IPS-18a (cell line): Measurements from ENCODE around the gene MARCHF10.

ENCODE experiments used
- H3K27ac ChIP-seq: one replicate; pipeline ENCODE4 v1.5.1; 2013; ENCODE audit warnings: low read length
- H3K27me3 ChIP-seq: one replicate; pipeline ENCODE4 v1.6.1; 2013; ENCODE audit warnings: mild to moderate bottlenecking, low read length; ENCODE audit not compliant: control insufficient read depth, insufficient read depth
- H3K36me3 ChIP-seq: one replicate; pipeline ENCODE4 v1.6.1; 2013; ENCODE audit warnings: low read depth, low read length; ENCODE audit not compliant: control insufficient read depth
- H3K4me1 ChIP-seq: one replicate; pipeline ENCODE4 v1.6.1; 2013; ENCODE audit warnings: low read depth, low read length; ENCODE audit not compliant: control insufficient read depth
- H3K4me3 ChIP-seq: one replicate; pipeline ENCODE4 v1.5.1; 2013; ENCODE audit warnings: low read length
- H3K9ac ChIP-seq: one replicate; pipeline ENCODE4 v1.6.1; 2013; ENCODE audit warnings: mild to moderate bottlenecking, low read length, moderate library complexity
- H3K9me3 ChIP-seq: one replicate; pipeline ENCODE4 v1.6.1; 2013; ENCODE audit warnings: low read depth, low read length; ENCODE audit not compliant: control insufficient read depth

Gene MARCHF10

GRCh38 chr17:62688398-62689160 lies 119.5 kb downstream of the MARCHF10 start:
- no peak overlapping the region for H3K4me3 ChIP-seq
- H3K27me3 ChIP-seq = no peaks in the 10 kb centered on the region
- no peak overlapping the region for H3K9ac ChIP-seq
- H3K9me3 ChIP-seq = no peaks in the 10 kb centered on the region
- H3K36me3 ChIP-seq = no peaks in the 10 kb centered on the region
- peaks cover 3% of the 10 kb centered on the region for H3K4me1 ChIP-seq
- H3K27ac ChIP-seq = no peak overlapping the region

GRCh38 chr17:62687997-62688396 lies 120.1 kb downstream of the MARCHF10 start:
- no peak overlapping the region for H3K4me3 ChIP-seq
- H3K27me3 ChIP-seq = no peaks in the 10 kb centered on the region
- no peak overlapping the region for H3K27ac ChIP-seq
- H3K9me3 ChIP-seq = no peaks in the 10 kb centered on the region
- no peaks in the 10 kb centered on the region for H3K36me3 ChIP-seq
- H3K9ac ChIP-seq = no peak overlapping the region
- no peaks in the 10 kb centered on the region for H3K4me1 ChIP-seq

- Histone ChIP-seq H3K9ac (no peak overlapping the region), H3K4me3 (no peak overlapping the region), H3K27ac (no peak overlapping the region), H3K9me3 (no peaks in the 10 kb centered on the region), H3K27me3 (no peaks in the 10 kb centered on the region), H3K36me3 (no peaks in the 10 kb centered on the region), H3K4me1 (no peaks in the 10 kb centered on the region)
Measured at GRCh38 chr17:62684179-62684578, 123.9 kb downstream of the MARCHF10 start.

- no peaks in the 10 kb centered on the region for H3K36me3 ChIP-seq
- no peaks in the 10 kb centered on the region for H3K27me3 ChIP-seq
- no peak overlapping the region for H3K4me3 ChIP-seq
- H3K9ac ChIP-seq = no peak overlapping the region
- no peaks in the 10 kb centered on the region for H3K9me3 ChIP-seq
- no peak overlapping the region for H3K27ac ChIP-seq
- no peaks in the 10 kb centered on the region for H3K4me1 ChIP-seq
Measured at GRCh38 chr17:62681939-62682381, 126.2 kb downstream of the MARCHF10 start.

GRCh38 chr17:62681061-62681938 lies 126.8 kb downstream of the MARCHF10 start:
- no peaks in the 10 kb centered on the region for H3K36me3 ChIP-seq
- no peak overlapping the region for H3K9ac ChIP-seq
- no peak overlapping the region for H3K27ac ChIP-seq
- no peaks in the 10 kb centered on the region for H3K27me3 ChIP-seq
- H3K4me1 ChIP-seq = no peaks in the 10 kb centered on the region
- H3K4me3 ChIP-seq = no peak overlapping the region
- no peaks in the 10 kb centered on the region for H3K9me3 ChIP-seq

GRCh38 chr17:62680541-62681052 lies 127.5 kb downstream of the MARCHF10 start:
- Histone ChIP-seq H3K27ac (no peak overlapping the region), H3K4me1 (no peaks in the 10 kb centered on the region), H3K9ac (no peak overlapping the region), H3K9me3 (no peaks in the 10 kb centered on the region), H3K27me3 (no peaks in the 10 kb centered on the region), H3K4me3 (no peak overlapping the region), H3K36me3 (no peaks in the 10 kb centered on the region)

GRCh38 chr17:62679866-62680377 lies 128.2 kb downstream of the MARCHF10 start:
- Histone ChIP-seq H3K9me3 (no peaks in the 10 kb centered on the region), H3K27ac (no peak overlapping the region), H3K27me3 (no peaks in the 10 kb centered on the region), H3K4me3 (no peak overlapping the region), H3K9ac (no peak overlapping the region), H3K36me3 (no peaks in the 10 kb centered on the region), H3K4me1 (no peaks in the 10 kb centered on the region)

GRCh38 chr17:62678214-62678919 lies 129.7 kb downstream of the MARCHF10 start:
- Histone ChIP-seq H3K9me3 (no peaks in the 10 kb centered on the region), H3K4me3 (no peak overlapping the region), H3K27ac (no peak overlapping the region), H3K9ac (no peak overlapping the region), H3K27me3 (no peaks in the 10 kb centered on the region), H3K4me1 (no peaks in the 10 kb centered on the region), H3K36me3 (no peaks in the 10 kb centered on the region)

GRCh38 chr17:62676952-62677596 lies 131.0 kb downstream of the MARCHF10 start:
- Histone ChIP-seq H3K27ac (no peak overlapping the region), H3K27me3 (no peaks in the 10 kb centered on the region), H3K4me1 (no peaks in the 10 kb centered on the region), H3K9ac (no peak overlapping the region), H3K36me3 (no peaks in the 10 kb centered on the region), H3K4me3 (no peak overlapping the region), H3K9me3 (no peaks in the 10 kb centered on the region)

GRCh38 chr17:62676231-62676943 lies 131.7 kb downstream of the MARCHF10 start:
- Histone ChIP-seq H3K27me3 (no peaks in the 10 kb centered on the region), H3K36me3 (no peaks in the 10 kb centered on the region), H3K9ac (no peak overlapping the region), H3K9me3 (no peaks in the 10 kb centered on the region), H3K4me3 (no peak overlapping the region), H3K4me1 (no peaks in the 10 kb centered on the region), H3K27ac (no peak overlapping the region)
